H1 (cell line): ENCODE measurements around the gene TSGA10IP. TPM values are rescaled to one million over a fixed set of nuclear protein-coding genes. Genes with fewer than 3 reads are reported as not detected.
A peak's percentile ranks its signal among the peaks of the same experiment; 100 is the strongest.

Source experiments
- BACH1 ChIP-seq: IDR thresholded peaks from 2 replicates; pipeline ENCODE4 v1.6.1; 2012; ENCODE audit warnings: low read length, improper control_type of control experiment
- BCL11A ChIP-seq, 2 experiments: IDR thresholded peaks; one replicate each; pipeline ENCODE4 v1.6.1; 2011; ENCODE audit warnings: low read depth in 2 of 2, low read length in 2 of 2, mild to moderate bottlenecking in 2 of 2
- CHD7 ChIP-seq: fragments of 300-600 bp; sonication (generic); IDR thresholded peaks from 2 replicates; pipeline ENCODE4 v1.7.1; 2012; ENCODE audit warnings: low read length, moderate library complexity, mild to moderate bottlenecking, inconsistent platforms; ENCODE audit not compliant: insufficient replicate concordance
- EGR1 ChIP-seq: IDR thresholded peaks from 2 replicates; pipeline ENCODE4 v1.6.1; 2011; ENCODE audit warnings: low read depth, low read length, borderline replicate concordance
- GABPA ChIP-seq: IDR thresholded peaks from 2 replicates; pipeline ENCODE4 v1.6.1; 2011; ENCODE audit warnings: mild to moderate bottlenecking, low read length, moderate library complexity, borderline replicate concordance; ENCODE audit not compliant: insufficient read depth
- JUN ChIP-seq: IDR thresholded peaks from 2 replicates; pipeline ENCODE4 v1.6.1; 2011; ENCODE audit warnings: low read depth, mild to moderate bottlenecking, improper control_type of control experiment, low read length
- JUND ChIP-seq: IDR thresholded peaks from 2 replicates; pipeline ENCODE4 v1.6.1; 2011; ENCODE audit warnings: mild to moderate bottlenecking, improper control_type of control experiment, low read length
- MAFK ChIP-seq: IDR thresholded peaks from 2 replicates; pipeline ENCODE4 v1.6.1; 2012; ENCODE audit warnings: low read depth, mild to moderate bottlenecking, improper control_type of control experiment, low read length
- PHF8 ChIP-seq: fragments of 200-600 bp; sonication (generic); conservative IDR thresholded peaks from 2 replicates; pipeline ENCODE4 v1.7.1; 2012; ENCODE audit warnings: low read depth, mild to moderate bottlenecking, inconsistent platforms, low read length, moderate library complexity
- ZNF274 ChIP-seq: IDR thresholded peaks from 2 replicates; pipeline ENCODE4 v1.7.0; 2012; ENCODE audit warnings: low read length, borderline replicate concordance; ENCODE audit errors: extremely low read depth
- polyA plus RNA-seq, 7 experiments: library from polyadenylated mRNA; depleted of rRNA in 3 of 7; stranded (reverse) in 5 of 7; unstranded in 2 of 7; fragments of >200 nt in 5 of 7; fragments of 200-250 nt in 2 of 7; gene quantifications; 1 replicate in 5 of 7; 2 replicates in 1 of 7; 4 replicates in 1 of 7; pipeline versions ENCODE4 v1.2.1 to v1.2.3, GENCODE V29; 2011 to 2013; ENCODE audit warnings: missing spikeins in 2 of 7, mixed read lengths in 2 of 7
- total RNA-seq: library from RNA; stranded (reverse); fragmentation: NEBNext Ultra II Directional; extraction: Animal tissue kit (Norgen Biotek cat#: 25700); gene quantifications from 2 replicates; pipeline ENCODE4 v1.2.1, GENCODE V29; 2021

TSGA10IP gene
- total and polyA plus RNA-seq, 2 of the 8 experiments (the other 6 are each of a cell fraction or from before 2014, with no cell fraction given): 1.9 to 6.0 TPM

GRCh38 chr11:65918211-65919140 is 26.8 kb upstream of the TSGA10IP start, which contains the start of gene C11orf68 (continued):
- no peak for TF ChIP-seq CHD7
- no peak for TF ChIP-seq MAFK
- TF ChIP-seq JUN: no peak
- no peak for TF ChIP-seq GABPA
- TF ChIP-seq BACH1: no peak
- TF ChIP-seq ZNF274: no peak
- TF ChIP-seq PHF8: peak; percentile 84
- TF ChIP-seq JUND: no peak
- no peak for TF ChIP-seq EGR1
- TF ChIP-seq BCL11A (IDR thresholded peaks at IDR 0.05; ENCODE audit: low read depth in 2 of 2, low read length in 2 of 2): no peak
